HepG2 (cell line): Measurements from ENCODE around the gene UNKL. TPM values are rescaled to one million over a fixed set of nuclear protein-coding genes. Genes with fewer than 3 reads are reported as not detected.

Experiments used
- ATAC-seq: fragments of 200-7000 bp; cut with Tn5 transposase; 3 replicates; pipeline ENCODE4 v1.9.1; 2020; ENCODE audit warnings: mild to moderate bottlenecking, moderate library complexity
- BruUV-seq: library from RNA; stranded (reverse); fragments of 400-500 nt; replicated peaks from 2 replicates; lab custom pipeline; 2021; lab: Mats Ljungman, UMichigan
- CTCF ChIA-PET: fragments of 300-600 bp; formaldehyde crosslinking; extraction: SDS; loops from one replicate; lab custom pipeline; 2021; ENCODE audit warnings: low total read pairs, inconsistent platforms, low intra/inter-chr PET ratio; lab: Yijun Ruan, JAX
- POLR2A ChIA-PET: fragments of 350-600 bp; sonication (Branson Sonifier 250); formaldehyde crosslinking; loops from one replicate; lab custom pipeline; 2020; ENCODE audit warnings: antibody characterized with exemption, inconsistent platforms; lab: Yijun Ruan, JAX
- DNase-seq: peaks from one replicate; pipeline ENCODE4 v3.0.0-alpha.2; 2015; ENCODE audit warnings: low spot score
- FAIRE-seq: peaks from 3 replicates; lab custom pipeline; 2011; peaks lifted over from hg19 to GRCh38; lab: Jason Lieb, UNC
- H2AFZ ChIP-seq: one replicate; pipeline ENCODE4 v1.6.1; 2011; ENCODE audit warnings: low read length, inconsistent platforms
- H3K27ac ChIP-seq: fragments of 300-600 bp; 3 replicates; pipeline ENCODE4 v1.8.0; 2011; ENCODE audit warnings: mixed run types, mild to moderate bottlenecking, mixed read lengths, low read length, inconsistent platforms; ENCODE audit not compliant: insufficient read depth; ENCODE audit errors: extremely low read length
- H3K27me3 ChIP-seq, 2 experiments: fragments of 200-600 bp in 1 of 2; 2 replicates in 1 of 2; 3 replicates in 1 of 2; pipeline versions ENCODE4 v1.6.0 to v1.8.0; 2011; ENCODE audit warnings: low read length in 2 of 2, mild to moderate bottlenecking in 2 of 2, moderate library complexity in 2 of 2, inconsistent platforms in 1 of 2; ENCODE audit not compliant: insufficient read depth in 2 of 2, control insufficient read depth in 1 of 2
- H3K36me3 ChIP-seq, 2 experiments: fragments of 200-600 bp in 1 of 2; replicated peaks in 1 of 2; 2 replicates in 1 of 2; 3 replicates in 1 of 2; pipeline versions ENCODE4 v1.5.1 to v1.8.0; 2011; ENCODE audit warnings: low read length in 2 of 2, inconsistent platforms in 1 of 2; ENCODE audit not compliant: insufficient read depth in 2 of 2, control insufficient read depth in 1 of 2
- H3K4me1 ChIP-seq: 2 replicates; pipeline ENCODE4 v1.5.1; 2012; ENCODE audit warnings: low read length, inconsistent platforms; ENCODE audit not compliant: insufficient read depth
- H3K4me2 ChIP-seq: 2 replicates; pipeline ENCODE4 v1.6.0; 2011; ENCODE audit warnings: low read depth, low read length, inconsistent platforms
- H3K4me3 ChIP-seq, 3 experiments: fragments of 200-600 bp in 1 of 3; sonication (generic), shearing (Covaris generic) in 1 of 3; replicated peaks in 1 of 3; 2 replicates each; pipeline ENCODE4 v1.5.1; 2011 to 2016; ENCODE audit warnings: low read length in 3 of 3, inconsistent platforms in 2 of 3, low read depth in 2 of 3, mild to moderate bottlenecking in 2 of 3, control low read depth in 1 of 3, mixed read lengths in 1 of 3; ENCODE audit not compliant: insufficient read depth in 1 of 3
- H3K79me2 ChIP-seq: one replicate; pipeline ENCODE4 v1.6.1; 2011; ENCODE audit warnings: low read length, inconsistent platforms; ENCODE audit not compliant: insufficient read depth
- H3K9ac ChIP-seq: 2 replicates; pipeline ENCODE4 v1.6.0; 2011; ENCODE audit warnings: mild to moderate bottlenecking, low read depth, low read length, inconsistent platforms; ENCODE audit not compliant: insufficient read depth
- H3K9me3 ChIP-seq: 2 replicates; pipeline ENCODE4 v1.5.1; 2012; ENCODE audit warnings: mild to moderate bottlenecking, low read length
- H4K20me1 ChIP-seq: 2 replicates; pipeline ENCODE4 v1.6.0; 2011; ENCODE audit warnings: inconsistent platforms, mild to moderate bottlenecking, low read length, moderate library complexity; ENCODE audit not compliant: insufficient read depth
- ARNT2 ChIP-seq: sonication (generic); formaldehyde crosslinking; IDR thresholded peaks from 2 replicates; pipeline ENCODE4 v1.8.0; 2022; ENCODE audit warnings: mild to moderate bottlenecking, low read depth, missing genetic modification reagents, moderate library complexity
- CENPBD1 ChIP-seq: sonication (generic); formaldehyde crosslinking; IDR thresholded peaks from 2 replicates; pipeline ENCODE4 v1.8.0; 2022; ENCODE audit warnings: missing genetic modification reagents, low read depth, mild to moderate bottlenecking, borderline replicate concordance
- FOXK1 ChIP-seq: sonication (generic); formaldehyde crosslinking; IDR thresholded peaks from 2 replicates; pipeline ENCODE4 v1.4.0; 2020; ENCODE audit warnings: low read depth, missing genetic modification reagents, borderline replicate concordance
- GFI1 ChIP-seq: sonication (generic); formaldehyde crosslinking; IDR thresholded peaks from 2 replicates; pipeline ENCODE4 v1.5.0; 2020; ENCODE audit warnings: missing genetic modification reagents, mild to moderate bottlenecking, borderline replicate concordance
- HMGXB3 ChIP-seq: sonication (generic); formaldehyde crosslinking; IDR thresholded peaks from 2 replicates; pipeline ENCODE4 v1.4.0; 2020; ENCODE audit warnings: missing genetic modification reagents, borderline replicate concordance
- PHF8 ChIP-seq: sonication (generic); formaldehyde crosslinking; IDR thresholded peaks from 2 replicates; pipeline ENCODE4 v1.5.0; 2020; ENCODE audit warnings: missing genetic modification reagents
- PRMT3 ChIP-seq: sonication (generic); formaldehyde crosslinking; IDR thresholded peaks from 2 replicates; pipeline ENCODE4 v1.8.1; 2022; ENCODE audit warnings: low read depth, mild to moderate bottlenecking, moderate library complexity, missing genetic modification reagents, borderline replicate concordance
- SCMH1 ChIP-seq: sonication (generic); formaldehyde crosslinking; IDR thresholded peaks from 2 replicates; pipeline ENCODE4 v1.9.0; 2021; ENCODE audit warnings: missing genetic modification reagents, mild to moderate bottlenecking, borderline replicate concordance
- ZFX ChIP-seq: sonication (generic); formaldehyde crosslinking; IDR thresholded peaks from 2 replicates; pipeline ENCODE4 v1.4.0; 2020; ENCODE audit warnings: mild to moderate bottlenecking, low read depth, missing genetic modification reagents, moderate library complexity
- ZNF280B ChIP-seq: sonication (generic); formaldehyde crosslinking; IDR thresholded peaks from 2 replicates; pipeline ENCODE4 v1.5.0; 2020; ENCODE audit warnings: missing genetic modification reagents, mild to moderate bottlenecking, borderline replicate concordance
- ZNF451 ChIP-seq: sonication (generic); formaldehyde crosslinking; IDR thresholded peaks from 2 replicates; pipeline ENCODE4 v1.5.0; 2020; ENCODE audit warnings: mild to moderate bottlenecking, missing genetic modification reagents
- WGBS: methylation state at CpG from one replicate; pipeline ENCODE4 v1.1.6; 2017; ENCODE audit warnings: low lambda C conversion rate; 5-methylcytosine and 5-hydroxymethylcytosine counted together
- in situ Hi-C: cut with HindIII; loops from 2 replicates; pipeline ENCODE4 v1.10.0; 2017; ENCODE audit warnings: low pct_unique_long_range_greater_than_20kb; ENCODE audit not compliant: extremely low pct_ligation_motif_present
- intact Hi-C: fragments of 100-400 bp; cut with micrococcal nuclease; formaldehyde crosslinking; loops from one replicate; pipeline ENCODE4 v1.10.0; 2022; ENCODE audit not compliant: unreplicated experiment
- polyA plus RNA-seq, 8 experiments: library from polyadenylated mRNA; depleted of rRNA in 3 of 8; stranded (reverse) in 7 of 8; unstranded in 1 of 8; fragments of >200 nt; fragmentation: Illumina TruSeq in 4 of 8; extraction: Trizol in 4 of 8; gene quantifications; 2 replicates each; pipeline versions ENCODE4 v1.2.1 to v1.2.3, GENCODE V29; 2011 to 2016; ENCODE audit warnings: low read depth in 4 of 8, missing spikeins in 1 of 8, mixed read lengths in 1 of 8; ENCODE audit not compliant: insufficient read depth in 1 of 8
- total RNA-seq, 5 experiments: library from RNA; depleted of rRNA; stranded (reverse); fragments of >200 nt; fragmentation: Illumina TruSeq; extraction: Trizol; gene quantifications; 2 replicates each; pipeline ENCODE4 v1.2.3, GENCODE V29; 2016; ENCODE audit warnings: low read depth in 1 of 5

UNKL gene
- total and polyA plus RNA-seq, 2 of the 13 experiments (the other 11 are each of a cell fraction or from before 2014, with no cell fraction given): 10.4 to 17.6 TPM

- TF ChIP-seq ARNT2: peak; percentile 51; the same call in 1 of the 2 replicates
- no peak for TF ChIP-seq CENPBD1 (CRISPR knock-in tag)
- no peak for TF ChIP-seq HMGXB3 (CRISPR knock-in tag)
- no peak for TF ChIP-seq SCMH1 (CRISPR knock-in tag)
- TF ChIP-seq, all 625 proteins: peak for 95
Observed at GRCh38 chr16:1379304-1380076, 35.0 kb downstream of the UNKL start (continued).

GRCh38 chr16:1378804-1379303, 35.6 kb downstream of the UNKL start:
- Histone ChIP-seq H3K9ac (peak overlapping the region; percentile 83), H3K27me3 (no peaks in the 10 kb centered on the region), H3K4me3 (peak overlapping the region; percentile 67 to 84 (median 81)), H3K4me1 (peaks cover 26% of the 10 kb centered on the region), H3K36me3 (peaks cover 6% of the 10 kb centered on the region in 2 experiments; a peak in 3 of 5 replicates), H3K4me2 (peak overlapping the region; percentile 95), H2AFZ (no peak overlapping the region), H4K20me1 (peaks cover 11% of the 10 kb centered on the region), H3K27ac (peak overlapping the region; percentile 93), H3K79me2 (peaks cover 16% of the 10 kb centered on the region), H3K9me3 (no peaks in the 10 kb centered on the region)
- ChIA-PET CTCF (no interaction called here), POLR2A (interaction anchor here (0.8 to 2.4 kb wide), 2 partner anchors 35 to 42 kb away, joined by 3 to 8 read pairs; partner anchors contain the start of gene UQCC4)
- ATAC-seq: peak; percentile 76
- in situ Hi-C loops: no loop called here
- DNase-seq: peak; percentile 60
- whole genome bisulfite sequencing: 0% methylated on average over 1 of the region's 31 CpGs
- BruUV-seq: no TSS peak
- intact Hi-C loops: no loop called here
- FAIRE-seq: no peak
- no peak for TF ChIP-seq GFI1
- TF ChIP-seq PHF8: peak; percentile 29
- TF ChIP-seq ZFX (CRISPR knock-in tag): peak; percentile 36
- TF ChIP-seq PRMT3 (CRISPR knock-in tag): 0 out of 2 replicates have a peak, but pooled peaks have one; percentile 52
- no peak for TF ChIP-seq ZNF451 (CRISPR knock-in tag)
- TF ChIP-seq FOXK1 (CRISPR knock-in tag): peak; percentile 28; the same call in 1 of the 2 replicates
- peak; percentile 12; the same call in 1 of the 2 replicates for TF ChIP-seq ZNF280B
